SU-DHL-6 (cell line): ENCODE data around the gene EHMT2.

Experiments used
- CTCF ChIP-seq: fragments of 200-600 bp; sonication (generic); IDR thresholded peaks from one replicate; pipeline ENCODE4 v1.5.1; 2017; ENCODE audit warnings: antibody characterized with exemption, mild to moderate bottlenecking, low read length, moderate library complexity; ENCODE audit not compliant: insufficient read depth, poor library complexity, severe bottlenecking
- EZH2phosphoT487 ChIP-seq: fragments of 200-600 bp; sonication (generic), shearing (Covaris generic); conservative IDR thresholded peaks from 2 replicates; pipeline ENCODE4 v1.6.1; 2018; ENCODE audit warnings: mild to moderate bottlenecking, antibody characterized with exemption, low read length, moderate library complexity, mixed read lengths

GRCh38 chr6:31918069-31918720, 20.7 kb upstream of the EHMT2 start:
- TF ChIP-seq CTCF (no peak), EZH2phosphoT487 (no peak)
